Gastroesophageal sphincter (tissue), 4 donors: ENCODE measurements around the gene RABL6. TPM values are rescaled to one million over a fixed set of nuclear protein-coding genes. Genes with fewer than 3 reads are reported as not detected.

ENCODE experiments used
- ATAC-seq: fragments of 150-250 bp; one replicate; pipeline ENCODE4 v1.9.1; 2016; ENCODE audit warnings: mild to moderate bottlenecking, moderate library complexity
- H3K27ac ChIP-seq, 4 donors: fragments of 200-600 bp; sonication (generic) in 3 of 4; 1 replicate in 3 of 4; 2 replicates in 1 of 4; pipeline ENCODE4 v1.5.1; 2016 to 2019
- H3K27me3 ChIP-seq: fragments of 200-600 bp; sonication (generic); one replicate; pipeline ENCODE4 v1.5.1; 2019
- H3K36me3 ChIP-seq, 2 donors: fragments of 200-600 bp; sonication (generic); one replicate each; pipeline ENCODE4 v1.5.1; 2019; ENCODE audit warnings: control low read depth in 1 of 2
- H3K4me1 ChIP-seq, 3 donors: fragments of 200-600 bp; sonication (generic); 1 replicate in 2 of 3; 2 replicates in 1 of 3; pipeline ENCODE4 v1.5.1; 2016 to 2019; ENCODE audit warnings: control low read depth in 2 of 3
- H3K4me3 ChIP-seq, 2 donors: fragments of 200-600 bp; sonication (generic); one replicate each; pipeline ENCODE4 v1.5.1; 2019; ENCODE audit warnings: mild to moderate bottlenecking in 1 of 2, moderate library complexity in 1 of 2
- H3K9me3 ChIP-seq, 3 donors: fragments of 200-600 bp; sonication (generic); one replicate each; pipeline ENCODE4 v1.5.1; 2017 to 2019; ENCODE audit warnings: control low read depth in 2 of 3
- EP300 ChIP-seq: sonication (generic); formaldehyde crosslinking; IDR thresholded peaks from one replicate; pipeline ENCODE4 v1.6.1; 2017; ENCODE audit warnings: antibody characterized with exemption, mild to moderate bottlenecking
- POLR2A ChIP-seq, 2 donors: fragments of 450-650 bp; IDR thresholded peaks; one replicate each; pipeline ENCODE4 v1.6.1; 2017; ENCODE audit warnings: antibody characterized with exemption in 2 of 2, mild to moderate bottlenecking in 2 of 2, moderate library complexity in 1 of 2
- POLR2AphosphoS5 ChIP-seq: sonication (generic); formaldehyde crosslinking; IDR thresholded peaks from one replicate; pipeline ENCODE4 v1.6.1; 2017; ENCODE audit warnings: antibody characterized with exemption
- WGBS, 2 donors: methylation state at CpG; one replicate each; pipeline ENCODE4 v1.1.5; 2018; ENCODE audit warnings: low coverage in 1 of 2; 5-methylcytosine and 5-hydroxymethylcytosine counted together
- total RNA-seq, 4 donors: library from RNA; depleted of rRNA; stranded (reverse); fragments of >200 nt; gene quantifications; one replicate each; pipeline ENCODE4 v1.1.0, GENCODE V29; 2016
- TF ChIP-seq, protein P1 (sequence below), 4 experiments: fragments of 200-600 bp in 2 of 4; fragments of 450-650 bp in 2 of 4; sonication (generic) in 1 of 4; IDR thresholded peaks; one replicate each; pipeline ENCODE4 v1.5.1; 2017 to 2019; ENCODE audit warnings: antibody characterized with exemption in 4 of 4, mild to moderate bottlenecking in 2 of 4, moderate library complexity in 2 of 4

RABL6 gene
- total RNA-seq, 4 donors from 2014 or later, result 54.8 to 109 (median 71.2) TPM

GRCh38 chr9:136847088-136847825 lies 39.5 kb downstream of the RABL6 start:
- peak; percentile 3 for ATAC-seq
- TF ChIP-seq POLR2AphosphoS5 (no peak), EP300 (no peak), POLR2A (IDR thresholded peaks at IDR 0.05) (no peak)
- TF ChIP-seq, protein P1, sequence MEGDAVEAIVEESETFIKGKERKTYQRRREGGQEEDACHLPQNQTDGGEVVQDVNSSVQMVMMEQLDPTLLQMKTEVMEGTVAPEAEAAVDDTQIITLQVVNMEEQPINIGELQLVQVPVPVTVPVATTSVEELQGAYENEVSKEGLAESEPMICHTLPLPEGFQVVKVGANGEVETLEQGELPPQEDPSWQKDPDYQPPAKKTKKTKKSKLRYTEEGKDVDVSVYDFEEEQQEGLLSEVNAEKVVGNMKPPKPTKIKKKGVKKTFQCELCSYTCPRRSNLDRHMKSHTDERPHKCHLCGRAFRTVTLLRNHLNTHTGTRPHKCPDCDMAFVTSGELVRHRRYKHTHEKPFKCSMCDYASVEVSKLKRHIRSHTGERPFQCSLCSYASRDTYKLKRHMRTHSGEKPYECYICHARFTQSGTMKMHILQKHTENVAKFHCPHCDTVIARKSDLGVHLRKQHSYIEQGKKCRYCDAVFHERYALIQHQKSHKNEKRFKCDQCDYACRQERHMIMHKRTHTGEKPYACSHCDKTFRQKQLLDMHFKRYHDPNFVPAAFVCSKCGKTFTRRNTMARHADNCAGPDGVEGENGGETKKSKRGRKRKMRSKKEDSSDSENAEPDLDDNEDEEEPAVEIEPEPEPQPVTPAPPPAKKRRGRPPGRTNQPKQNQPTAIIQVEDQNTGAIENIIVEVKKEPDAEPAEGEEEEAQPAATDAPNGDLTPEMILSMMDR (IDR thresholded peaks at IDR 0.05), result no peak
- Histone ChIP-seq H3K36me3 (peaks cover 0 to 16% of the 10 kb centered on the region in 2 donors), H3K4me1 (peaks cover 0 to 86% (median 43%) of the 10 kb centered on the region in 3 donors), H3K4me3 (peak overlapping the region; percentile 35 to 77), H3K27ac (peak overlapping the region in 3 of 4 donors; percentile 91 to 96 (median 94)), H3K9me3 (no peaks in the 10 kb centered on the region), H3K27me3 (peaks cover 60% of the 10 kb centered on the region)
- WGBS, 2 donors, result 0 to 13% methylated on average over 1 to 8 of the region's 75 CpGs

GRCh38 chr9:136847826-136848392 lies 40.2 kb downstream of the RABL6 start:
- H3K36me3 ChIP-seq, result peaks cover 0 to 16% of the 10 kb centered on the region in 2 donors
- TF ChIP-seq POLR2A (IDR thresholded peaks at IDR 0.05) (peak; percentile 57 to 71), POLR2AphosphoS5 (no peak)
- peak; percentile 33 for ATAC-seq
- H3K9me3 ChIP-seq, result no peaks in the 10 kb centered on the region
- peak overlapping the region; percentile 45 to 96 (median 92) for H3K27ac ChIP-seq
- H3K27me3 ChIP-seq, result peaks cover 55% of the 10 kb centered on the region
- peak overlapping the region; percentile 35 to 77 for H3K4me3 ChIP-seq
- WGBS, 2 donors, result 0% methylated on average over 1 to 3 of the region's 48 CpGs
- H3K4me1 ChIP-seq, result peaks cover 0 to 79% (median 37%) of the 10 kb centered on the region in 3 donors

DNA sequence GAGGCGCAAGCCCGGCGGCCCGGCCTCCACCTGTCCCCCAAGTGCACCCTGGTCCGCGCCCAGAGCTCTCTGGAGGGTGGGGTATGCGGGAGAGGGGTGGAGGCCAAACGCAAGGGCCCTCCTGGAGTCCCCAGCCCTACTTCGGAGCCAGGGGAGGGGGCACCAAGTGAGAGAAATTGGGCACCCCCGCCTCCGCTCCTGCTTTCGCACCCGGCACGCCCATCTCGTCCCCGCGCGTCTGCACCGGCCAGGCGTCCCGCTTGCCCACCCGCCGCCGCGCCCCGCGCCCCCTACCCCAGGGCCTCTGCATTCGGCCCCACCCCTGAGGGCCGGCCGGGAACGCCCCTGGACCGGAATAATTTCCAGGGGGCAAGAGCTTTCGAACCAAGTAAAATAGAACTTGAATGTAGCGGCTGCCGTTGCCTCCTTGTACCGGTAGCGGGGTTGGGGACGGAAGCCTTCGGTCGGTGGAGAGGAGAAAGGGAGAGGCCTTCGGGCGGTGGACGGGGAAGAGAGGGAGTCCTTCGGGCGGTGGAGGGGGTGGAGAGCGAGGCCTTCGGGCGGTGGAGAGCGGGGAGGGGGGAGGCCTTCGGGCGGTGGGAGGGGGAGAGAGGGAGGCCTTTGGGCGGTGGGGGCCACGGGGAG lies 40.8 kb downstream of the RABL6 start:
- Histone ChIP-seq H3K4me1 (peaks cover 0 to 73% (median 32%) of the 10 kb centered on the region in 3 donors), H3K4me3 (peak overlapping the region; percentile 35 to 77), H3K27me3 (peaks cover 49% of the 10 kb centered on the region), H3K27ac (peak overlapping the region; percentile 45 to 96 (median 92)), H3K36me3 (peaks cover 0 to 16% of the 10 kb centered on the region in 2 donors), H3K9me3 (no peaks in the 10 kb centered on the region)
- ATAC-seq, result peak; percentile 22
- TF ChIP-seq, protein P1 (IDR thresholded peaks at IDR 0.05), result no peak
- TF ChIP-seq POLR2A (IDR thresholded peaks at IDR 0.05) (no peak), POLR2AphosphoS5 (no peak), EP300 (no peak)
- 0% methylated on average over 8 of the region's 53 CpGs; no CpG with 5 or more reads in 1 of the 2 donors for WGBS, 2 donors

- Histone ChIP-seq H3K9me3 (no peaks in the 10 kb centered on the region), H3K4me1 (peaks cover 0 to 65% (median 24%) of the 10 kb centered on the region in 3 donors), H3K4me3 (peak within 1 kb of the TSS; percentile 35 to 77), H3K27me3 (peaks cover 41% of the 10 kb centered on the region), H3K36me3 (peaks cover 0 to 16% of the 10 kb centered on the region in 2 donors), H3K27ac (peak within 1 kb of the TSS; percentile 45 to 96 (median 92))
- 0% methylated on average over 12 to 14 of the region's 77 CpGs for WGBS, 2 donors
- ATAC-seq, result peak; percentile 94
- peak; percentile 92 for TF ChIP-seq POLR2AphosphoS5
- no peak for TF ChIP-seq EP300
- peak; percentile 88 to 93 for TF ChIP-seq POLR2A (IDR thresholded peaks at IDR 0.05)
- TF ChIP-seq, protein P1 (IDR thresholded peaks at IDR 0.05), result peak in 1 of 4 experiments; percentile 6
Measured at GRCh38 chr9:136849038-136849959, 41.6 kb downstream of the RABL6 start, which contains the start of gene PHPT1. PHPT1 (plus strand) TSS chr9:136849409; CDS start chr9:136849431, 22 bp downstream.
